ENCODE results near the gene KCNG2. TPM values are rescaled to one million over a fixed set of nuclear protein-coding genes. Genes with fewer than 3 reads are reported as not detected.

Gene KCNG2
- polyA plus RNA-seq, 1 donor from 2014 or later: not detected

- no peaks in the 10 kb centered on the region for H3K27me3 ChIP-seq (ENCODE audit: insufficient read depth, low read depth, low read length)
- no peak for TF ChIP-seq EZH2 (IDR thresholded peaks at IDR 0.05; ENCODE audit: borderline replicate concordance, insufficient read depth, low read length, poor library complexity, severe bottlenecking)
- no peak for TF ChIP-seq TAF1 (IDR thresholded peaks at IDR 0.05; ENCODE audit: low read depth)
- TF ChIP-seq SMC3 (conservative IDR thresholded peaks at IDR 0.05; ENCODE audit: poor library complexity): no peak
- TF ChIP-seq CTCF (IDR thresholded peaks at IDR 0.05; ENCODE audit: poor library complexity, severe bottlenecking): no peak
- TF ChIP-seq RAD21 (conservative IDR thresholded peaks at IDR 0.05): no peak
- TF ChIP-seq MXI1 (conservative IDR thresholded peaks at IDR 0.05; ENCODE audit: poor library complexity, severe bottlenecking): no peak
- no peak for TF ChIP-seq REST (IDR thresholded peaks at IDR 0.05; ENCODE audit: borderline replicate concordance)
- TF ChIP-seq EP300 (conservative IDR thresholded peaks at IDR 0.05; ENCODE audit: poor library complexity, severe bottlenecking): no peak
- no peak for TF ChIP-seq POLR2AphosphoS5 (IDR thresholded peaks at IDR 0.05)
- no peak overlapping the region for H3K9ac ChIP-seq (ENCODE audit: low read length)
- no peaks in the 10 kb centered on the region for H4K20me1 ChIP-seq (ENCODE audit: insufficient read depth)
- no peaks in the 10 kb centered on the region for H3K9me2 ChIP-seq (ENCODE audit: insufficient read depth, low read length)
- no peak overlapping the region for H3K27ac ChIP-seq (ENCODE audit: low read length)
- H3K4me3 ChIP-seq (ENCODE audit: low read length): no peak overlapping the region
- H3K79me2 ChIP-seq (replicated peaks; ENCODE audit: insufficient read depth, low read length): no peaks in the 10 kb centered on the region
- no peak overlapping the region for H3K4me2 ChIP-seq (ENCODE audit: low read length)
- no peak overlapping the region for H2AFZ ChIP-seq (ENCODE audit: low read depth, low read length)
- H3F3A ChIP-seq (ENCODE audit: insufficient read depth, low read length, poor library complexity, severe bottlenecking): no peaks in the 10 kb centered on the region
- H3K9me3 ChIP-seq (ENCODE audit: low read length): no peaks in the 10 kb centered on the region
- H3K36me3 ChIP-seq (ENCODE audit: insufficient read depth, low read length): no peaks in the 10 kb centered on the region
Measured at GRCh38 chr18:79848294-79848578, 50.5 kb downstream of the KCNG2 start.

GRCh38 chr18:79848579-79849327 lies 51.0 kb downstream of the KCNG2 start:
- H3K79me2 ChIP-seq (replicated peaks; ENCODE audit: insufficient read depth, low read length): no peaks in the 10 kb centered on the region
- no peak overlapping the region for H3K4me3 ChIP-seq (ENCODE audit: low read length)
- no peak overlapping the region for H3K27ac ChIP-seq (ENCODE audit: low read length)
- no peaks in the 10 kb centered on the region for H3K36me3 ChIP-seq (ENCODE audit: insufficient read depth, low read length)
- no peaks in the 10 kb centered on the region for H3K27me3 ChIP-seq (ENCODE audit: insufficient read depth, low read depth, low read length)
- H2AFZ ChIP-seq (ENCODE audit: low read depth, low read length): no peak overlapping the region
- H3F3A ChIP-seq (ENCODE audit: insufficient read depth, low read length, poor library complexity, severe bottlenecking): no peaks in the 10 kb centered on the region
- H4K20me1 ChIP-seq (ENCODE audit: insufficient read depth): no peaks in the 10 kb centered on the region
- no peaks in the 10 kb centered on the region for H3K9me2 ChIP-seq (ENCODE audit: insufficient read depth, low read length)
- H3K4me2 ChIP-seq (ENCODE audit: low read length): no peak overlapping the region
- no peak overlapping the region for H3K9ac ChIP-seq (ENCODE audit: low read length)
- no peaks in the 10 kb centered on the region for H3K9me3 ChIP-seq (ENCODE audit: low read length)
- TF ChIP-seq EZH2 (IDR thresholded peaks at IDR 0.05; ENCODE audit: borderline replicate concordance, insufficient read depth, low read length, poor library complexity, severe bottlenecking) (no peak), CTCF (IDR thresholded peaks at IDR 0.05; ENCODE audit: poor library complexity, severe bottlenecking) (no peak), EP300 (conservative IDR thresholded peaks at IDR 0.05; ENCODE audit: poor library complexity, severe bottlenecking) (no peak), SMC3 (conservative IDR thresholded peaks at IDR 0.05; ENCODE audit: poor library complexity) (no peak), POLR2AphosphoS5 (IDR thresholded peaks at IDR 0.05) (no peak), TAF1 (IDR thresholded peaks at IDR 0.05; ENCODE audit: low read depth) (no peak), REST (IDR thresholded peaks at IDR 0.05; ENCODE audit: borderline replicate concordance) (no peak), MXI1 (conservative IDR thresholded peaks at IDR 0.05; ENCODE audit: poor library complexity, severe bottlenecking) (no peak), RAD21 (conservative IDR thresholded peaks at IDR 0.05) (no peak)
